ENCODE data around the gene CRYGS.
"Not testable (repeated sequence)": the region's sequence is repeated elsewhere in the genome, so short reads cannot be mapped to it uniquely, and the experiment has no call there.

Gene CRYGS

DNA sequence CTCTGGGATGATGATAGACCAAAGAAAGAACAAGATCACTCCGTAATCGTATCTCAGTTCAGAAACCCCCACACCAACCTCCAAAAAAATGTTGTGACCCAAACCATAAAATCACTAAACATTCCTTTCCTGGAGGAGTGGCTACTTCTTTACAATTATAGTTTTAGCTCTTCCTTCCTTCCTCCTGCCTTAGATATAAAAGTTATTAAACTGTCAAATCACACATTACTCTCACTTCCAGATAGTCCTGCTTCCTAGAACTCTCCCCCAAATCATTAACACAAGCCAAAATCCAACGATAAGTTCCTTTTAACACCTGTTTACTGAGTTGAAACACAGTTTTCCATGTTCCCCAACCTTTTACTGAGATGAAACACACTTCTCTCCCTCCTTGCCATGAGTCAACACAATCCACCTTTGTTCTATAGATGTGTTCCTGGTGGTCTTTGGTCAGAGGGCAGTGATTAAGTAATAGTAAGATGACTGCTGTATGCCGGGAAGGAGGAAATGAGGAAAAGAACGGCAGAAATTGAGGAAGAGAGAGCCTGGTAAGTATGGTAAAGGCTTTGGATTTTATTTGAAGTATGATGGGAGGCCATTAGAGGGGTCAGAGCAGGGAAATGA lies 8.3 kb upstream of the CRYGS start:
- DNase-seq (ENCODE audit: low spot score), result no peak

DNA sequence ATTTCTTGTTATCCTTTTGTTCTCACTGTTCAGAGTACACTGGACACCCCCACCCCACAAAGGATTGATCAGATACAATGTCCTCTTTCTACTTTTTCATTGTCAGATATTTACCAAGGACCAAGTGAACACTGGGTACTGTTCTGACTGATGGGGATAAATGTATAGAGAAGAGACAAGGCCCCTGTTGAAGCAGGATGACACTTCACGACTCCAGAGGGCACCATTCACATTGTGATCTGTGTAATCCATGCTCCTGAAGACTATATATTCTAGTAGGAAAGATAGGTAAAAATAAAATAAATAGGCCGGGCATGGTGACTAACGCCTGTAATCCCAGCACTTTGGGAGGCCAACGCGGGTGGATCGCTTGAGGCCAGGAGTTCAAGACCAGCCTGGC lies 7.2 kb upstream of the CRYGS start:
- DNase-seq (ENCODE audit: low spot score), result no peak

- no peak for DNase-seq (ENCODE audit: low spot score)
Measured at GRCh38 chr3:186549497-186549896, 5.3 kb upstream of the CRYGS start.

- no peak for DNase-seq (ENCODE audit: low spot score)
Measured at GRCh38 chr3:186540835-186541226, 3.3 kb downstream of the CRYGS start.

GRCh38 chr3:186540221-186540834 lies 3.9 kb downstream of the CRYGS start:
- peak; percentile 58 for DNase-seq (ENCODE audit: low spot score)

DNA sequence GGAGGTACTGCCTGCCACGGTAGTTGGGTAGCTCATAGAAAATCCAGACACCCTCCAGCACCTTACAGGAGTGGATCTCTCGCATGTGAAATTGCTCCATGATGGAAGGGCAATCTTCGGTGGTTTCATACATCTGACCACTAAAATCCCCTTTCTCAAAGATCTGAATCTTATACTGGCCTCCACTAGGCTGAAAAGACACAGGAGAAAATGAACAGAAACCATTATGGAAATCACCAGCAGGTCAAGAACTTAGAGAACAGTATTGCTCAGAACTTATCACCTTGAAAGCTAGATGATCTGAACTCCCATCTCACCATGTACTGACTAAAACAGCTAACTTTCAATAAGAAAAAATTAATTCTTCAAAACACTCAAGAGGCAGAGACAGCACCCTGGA lies 5.4 kb downstream of the CRYGS start:
- DNase-seq (ENCODE audit: low spot score), result no peak

DNA sequence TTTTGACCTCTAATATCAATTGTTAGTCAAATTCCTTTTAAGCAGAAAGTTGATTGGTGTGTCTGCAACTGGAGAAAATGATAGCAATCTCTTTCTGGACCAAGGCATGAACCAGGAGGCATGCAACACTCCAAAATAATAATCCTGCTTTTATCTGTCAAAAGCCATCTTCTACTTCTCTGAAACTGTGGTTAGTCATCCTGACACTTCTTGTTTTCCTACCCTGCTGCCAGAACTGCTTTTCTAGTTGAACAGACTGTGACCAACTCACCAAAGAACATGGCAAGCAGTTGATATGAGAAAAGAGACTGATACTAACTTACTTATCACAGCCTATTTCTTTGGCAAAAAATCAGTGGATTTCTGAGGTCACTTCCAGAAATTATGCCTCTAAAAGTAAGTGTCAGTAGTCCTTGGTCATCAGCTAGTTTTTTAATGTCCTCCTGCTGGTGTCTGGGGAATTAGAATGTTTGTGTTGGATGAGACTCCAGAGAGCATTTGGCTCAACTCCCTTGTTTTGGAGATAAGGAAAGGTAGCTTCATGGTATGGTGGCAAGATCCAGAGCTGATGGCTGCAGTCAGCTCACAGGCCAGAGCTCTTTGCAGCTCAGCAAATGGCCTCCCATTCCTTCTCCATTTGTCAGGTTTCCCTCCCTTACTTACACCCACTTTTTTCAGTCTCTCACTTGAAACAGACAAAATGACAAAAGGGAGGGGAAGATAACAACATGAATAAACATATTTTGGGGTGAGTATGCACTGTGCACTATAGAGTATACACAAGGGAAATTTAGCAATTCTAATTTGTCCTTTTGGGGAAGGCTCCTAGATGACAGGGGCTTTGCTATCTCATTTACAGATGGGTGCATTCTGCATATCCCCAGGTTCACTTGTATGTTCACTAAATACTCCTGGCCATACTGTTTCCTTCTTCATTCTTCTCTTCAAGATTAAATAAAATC lies 7.0 kb downstream of the CRYGS start:
- DNase-seq (ENCODE audit: low spot score), result no peak

DNA sequence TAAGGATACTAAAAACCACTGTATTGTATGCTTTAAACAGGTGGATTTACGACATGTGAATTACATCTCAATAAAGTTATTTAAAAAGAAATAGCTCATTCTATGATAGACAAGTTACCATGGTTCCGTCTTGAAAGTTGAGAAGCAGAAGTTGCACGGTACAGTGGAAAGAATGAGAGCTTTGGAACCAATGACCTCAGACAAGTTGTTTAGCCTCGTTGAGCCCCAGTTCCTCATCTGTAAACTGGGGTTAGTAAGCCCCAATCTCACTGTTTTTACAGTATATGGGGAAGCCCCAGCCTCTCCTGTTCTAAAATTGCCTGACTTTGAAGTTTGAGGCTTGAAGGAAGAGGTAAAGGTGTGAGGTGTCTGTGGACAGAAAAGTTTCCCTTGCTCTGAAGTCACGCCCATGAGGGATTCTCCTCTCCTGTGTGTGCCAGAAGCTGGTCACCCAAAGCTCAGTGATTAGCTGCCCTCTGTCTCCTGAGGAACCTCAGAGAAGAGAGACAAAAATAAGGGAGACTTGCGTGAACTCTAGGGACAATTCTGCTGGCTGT lies 10.0 kb downstream of the CRYGS start:
- DNase-seq (ENCODE audit: low spot score), result no peak

GRCh38 chr3:186532598-186533072 lies 11.5 kb downstream of the CRYGS start:
- DNase-seq (ENCODE audit: low spot score), result no peak

DNA sequence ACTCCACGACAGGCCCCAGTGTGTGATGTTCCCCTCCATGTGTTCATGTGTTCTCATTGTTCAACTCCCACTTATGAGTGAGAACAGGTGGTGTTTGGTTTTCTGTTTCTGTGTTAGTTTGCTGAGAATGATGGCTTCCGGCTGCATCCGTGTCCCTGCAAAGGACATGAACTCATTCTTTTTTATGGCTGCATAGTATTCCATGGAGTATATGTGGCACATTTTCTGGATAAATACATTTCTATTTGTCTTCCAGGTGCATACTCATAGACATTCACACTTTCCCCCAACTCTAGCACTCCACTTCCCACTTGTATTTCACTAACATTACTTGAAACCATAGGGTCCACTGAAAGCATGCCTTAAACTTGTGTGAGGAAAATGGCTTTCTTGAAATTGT lies 12.5 kb downstream of the CRYGS start:
- not testable (repeated sequence) for DNase-seq (ENCODE audit: low spot score)

GRCh38 chr3:186530415-186530814 lies 13.8 kb downstream of the CRYGS start:
- DNase-seq (ENCODE audit: low spot score), result no peak

DNA sequence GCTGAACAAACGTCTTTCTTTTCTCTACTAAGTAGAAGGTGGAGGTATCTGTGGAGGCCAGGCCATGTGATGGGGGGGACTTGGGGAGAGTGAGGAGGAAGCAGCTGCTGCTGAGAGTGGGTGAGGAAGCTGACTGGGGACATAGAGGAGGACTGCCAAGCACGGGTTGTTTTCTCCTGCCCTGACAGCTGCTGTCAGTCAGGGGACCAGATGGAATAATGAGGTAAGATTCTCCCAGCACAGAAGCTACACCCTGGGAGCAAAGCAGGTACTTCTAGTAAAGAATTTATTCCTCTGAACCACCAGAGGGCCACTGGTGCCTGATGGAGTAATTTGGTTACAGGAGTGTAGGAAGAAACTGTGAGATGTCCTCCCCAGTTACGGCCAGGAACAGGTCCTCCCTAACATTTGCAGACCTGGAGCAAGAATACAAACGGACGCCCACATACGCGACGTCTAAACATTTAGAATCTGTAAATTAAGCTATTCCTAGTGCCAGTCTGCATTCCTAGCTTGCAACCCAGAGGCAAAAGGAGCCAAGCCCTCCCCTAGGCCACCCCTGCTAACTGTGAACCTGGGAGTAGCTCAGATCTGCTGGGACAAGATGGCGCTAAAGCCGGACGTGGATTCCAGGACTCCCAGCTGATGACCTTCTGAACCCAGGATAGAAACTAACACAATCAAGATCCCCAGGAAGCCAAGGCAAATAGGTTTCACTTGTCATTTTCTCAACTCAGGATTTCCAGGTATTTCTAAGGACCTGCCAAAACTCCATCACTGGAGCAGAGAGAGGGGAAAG lies 14.8 kb downstream of the CRYGS start:
- no peak for DNase-seq (ENCODE audit: low spot score)

GRCh38 chr3:186526256-186526606 lies 17.9 kb downstream of the CRYGS start:
- no peak for DNase-seq (ENCODE audit: low spot score)

GRCh38 chr3:186525369-186526255 lies 18.6 kb downstream of the CRYGS start:
- DNase-seq (ENCODE audit: low spot score), result no peak

- no peak for DNase-seq (ENCODE audit: low spot score)
Measured at GRCh38 chr3:186524616-186525015, 19.6 kb downstream of the CRYGS start.

DNA sequence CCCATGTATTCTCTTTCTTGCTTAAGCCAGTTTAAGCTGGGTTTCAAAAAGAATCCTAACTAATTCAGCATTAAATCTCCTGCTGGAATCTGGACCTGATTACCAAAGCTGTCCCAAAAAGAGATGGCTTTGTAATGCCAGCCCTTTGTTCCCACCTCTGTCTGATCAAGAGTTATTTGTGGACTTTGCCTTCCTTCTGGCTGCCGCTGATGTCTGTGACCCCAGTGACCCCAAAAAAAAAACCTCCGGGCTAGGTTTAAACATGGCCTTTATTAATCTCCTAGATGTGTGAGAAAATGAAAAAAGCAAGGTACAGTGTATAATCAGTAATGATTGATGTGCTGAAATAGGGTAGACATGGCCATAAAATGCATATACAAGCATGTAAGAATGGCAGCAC lies 20.7 kb downstream of the CRYGS start:
- DNase-seq (ENCODE audit: low spot score), result no peak

GRCh38 chr3:186523022-186523421 lies 21.2 kb downstream of the CRYGS start:
- DNase-seq (ENCODE audit: low spot score), result no peak

DNA sequence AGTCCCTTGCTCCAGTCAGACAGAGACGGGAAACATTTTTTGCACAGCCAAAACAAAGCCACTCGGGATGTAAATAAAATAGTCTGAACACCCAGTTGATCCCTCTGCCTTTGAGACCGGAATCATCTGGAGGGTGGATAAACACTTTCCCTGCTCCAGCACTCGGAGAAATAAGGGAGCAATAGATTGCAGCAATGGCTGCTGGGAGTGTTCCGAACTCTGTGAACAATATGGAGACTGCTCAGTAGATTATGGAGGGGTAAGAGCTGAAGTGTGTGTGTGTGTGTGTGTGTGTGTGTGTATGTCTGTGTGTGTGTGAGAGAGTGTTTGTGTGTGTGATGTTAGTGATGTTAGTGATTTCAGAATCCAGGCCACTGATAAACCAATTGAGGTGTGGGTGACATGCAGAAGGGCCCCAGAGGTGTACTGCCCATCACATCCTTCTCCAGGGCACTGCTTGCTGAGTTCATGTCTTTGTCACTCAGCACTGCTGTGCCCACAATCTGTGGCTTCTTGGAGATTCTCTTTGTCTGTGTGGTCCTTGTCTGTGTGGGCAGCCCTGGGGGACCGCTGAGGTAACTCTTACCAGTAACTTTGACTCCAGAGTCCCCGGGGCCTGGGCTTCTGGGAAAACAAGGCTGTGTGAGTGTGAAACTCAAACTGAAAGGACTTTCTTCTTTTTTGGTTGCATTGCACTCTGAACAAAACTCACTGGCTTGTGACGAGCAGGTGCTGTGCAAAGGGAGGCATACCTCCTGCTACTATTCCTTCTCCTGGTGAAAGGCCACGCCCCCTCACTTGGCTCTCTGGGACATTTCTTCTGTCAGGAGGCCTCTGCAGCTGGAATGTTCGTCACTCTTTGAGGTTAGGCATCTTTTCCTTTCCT lies 23.0 kb downstream of the CRYGS start:
- DNase-seq (ENCODE audit: low spot score), result no peak

- no peak for DNase-seq (ENCODE audit: low spot score)
Measured at GRCh38 chr3:186520431-186520830, 23.7 kb downstream of the CRYGS start.

Data from AG08396 (cell line).